Measurements from ENCODE around the gene CPLX4.

DNA sequence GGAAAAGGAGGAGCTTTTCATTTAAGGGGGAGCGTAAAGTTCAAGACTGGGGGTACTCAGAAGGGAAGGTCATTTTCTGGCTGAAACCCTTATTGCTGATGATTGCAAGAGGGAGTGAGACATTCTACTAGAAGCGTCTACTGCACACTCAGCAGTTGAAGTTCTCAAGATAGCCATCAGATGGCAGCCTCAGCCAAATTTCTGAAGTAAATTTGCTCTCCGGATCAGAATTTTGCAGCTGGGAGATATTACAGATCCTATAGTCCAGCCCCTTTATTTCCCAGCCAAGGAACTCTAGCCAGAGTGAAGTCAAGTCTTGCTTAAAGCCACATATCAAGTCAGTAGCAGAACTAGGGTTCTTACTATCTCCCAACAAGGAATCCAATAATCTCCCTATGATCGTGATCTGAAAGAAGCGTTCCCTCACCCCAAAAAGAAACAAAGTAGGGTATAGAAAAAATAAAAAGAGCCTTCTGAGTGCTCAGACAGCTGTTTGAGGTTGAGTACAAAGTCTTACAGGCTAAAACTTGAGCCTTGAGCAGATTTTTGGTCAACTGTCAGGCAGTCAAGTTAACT, 69.2 kb downstream of the CPLX4 start:
- TF ChIP-seq, protein P1, sequence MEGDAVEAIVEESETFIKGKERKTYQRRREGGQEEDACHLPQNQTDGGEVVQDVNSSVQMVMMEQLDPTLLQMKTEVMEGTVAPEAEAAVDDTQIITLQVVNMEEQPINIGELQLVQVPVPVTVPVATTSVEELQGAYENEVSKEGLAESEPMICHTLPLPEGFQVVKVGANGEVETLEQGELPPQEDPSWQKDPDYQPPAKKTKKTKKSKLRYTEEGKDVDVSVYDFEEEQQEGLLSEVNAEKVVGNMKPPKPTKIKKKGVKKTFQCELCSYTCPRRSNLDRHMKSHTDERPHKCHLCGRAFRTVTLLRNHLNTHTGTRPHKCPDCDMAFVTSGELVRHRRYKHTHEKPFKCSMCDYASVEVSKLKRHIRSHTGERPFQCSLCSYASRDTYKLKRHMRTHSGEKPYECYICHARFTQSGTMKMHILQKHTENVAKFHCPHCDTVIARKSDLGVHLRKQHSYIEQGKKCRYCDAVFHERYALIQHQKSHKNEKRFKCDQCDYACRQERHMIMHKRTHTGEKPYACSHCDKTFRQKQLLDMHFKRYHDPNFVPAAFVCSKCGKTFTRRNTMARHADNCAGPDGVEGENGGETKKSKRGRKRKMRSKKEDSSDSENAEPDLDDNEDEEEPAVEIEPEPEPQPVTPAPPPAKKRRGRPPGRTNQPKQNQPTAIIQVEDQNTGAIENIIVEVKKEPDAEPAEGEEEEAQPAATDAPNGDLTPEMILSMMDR (IDR thresholded peaks at IDR 0.05), result peak; percentile 77
- TF ChIP-seq ZFX (IDR thresholded peaks at IDR 0.05; ENCODE audit: borderline replicate concordance), result no peak
